Endothelial cell of umbilical vein (primary cell): ENCODE results near the gene BCAS4. TPM values are rescaled to one million over a fixed set of nuclear protein-coding genes. Genes with fewer than 3 reads are reported as not detected.

Experiments used
- BruUV-seq: library from RNA; stranded (reverse); fragments of 400-500 nt; replicated peaks from 2 replicates; lab custom pipeline; 2021; lab: Mats Ljungman, UMichigan
- CTCF ChIA-PET: fragments of 300-600, 350-600 bp; sonication (Branson Sonifier 250); formaldehyde crosslinking; loops from one replicate; lab custom pipeline; 2021; ENCODE audit warnings: antibody characterized with exemption, inconsistent platforms; lab: Charles Lee
- POLR2A ChIA-PET: fragments of 300-600, 350-600 bp; sonication (Branson Sonifier 250); formaldehyde crosslinking; loops from one replicate; lab custom pipeline; 2021; ENCODE audit warnings: antibody characterized with exemption, inconsistent platforms; lab: Charles Lee
- DNase-seq: peaks from one replicate; pipeline ENCODE4 v3.0.0-alpha.2; 2011; ENCODE audit warnings: low read depth, low spot score
- FAIRE-seq: peaks from 2 replicates; lab custom pipeline; 2011; peaks lifted over from hg19 to GRCh38; lab: Jason Lieb, UNC
- H2AFZ ChIP-seq: 2 replicates; pipeline ENCODE4 v1.6.0; 2012; ENCODE audit warnings: low read depth, low read length, control low read depth, inconsistent platforms
- H3K27ac ChIP-seq: 2 replicates; pipeline ENCODE4 v1.5.1; 2011; ENCODE audit warnings: low read depth, mild to moderate bottlenecking, control low read depth, low read length, moderate library complexity; ENCODE audit not compliant: insufficient read depth
- H3K27me3 ChIP-seq, 2 experiments: 2 replicates each; pipeline versions ENCODE4 v1.6.0 to v1.6.1; 2011; ENCODE audit warnings: low read length in 2 of 2, mixed read lengths in 1 of 2; ENCODE audit not compliant: control insufficient read depth in 2 of 2, insufficient read depth in 2 of 2
- H3K36me3 ChIP-seq, 2 experiments: 2 replicates in 1 of 2; 3 replicates in 1 of 2; pipeline ENCODE4 v1.5.1; 2011; ENCODE audit warnings: low read length in 2 of 2, mild to moderate bottlenecking in 1 of 2, moderate library complexity in 1 of 2; ENCODE audit not compliant: control insufficient read depth in 2 of 2, insufficient read depth in 2 of 2; ENCODE audit errors: extremely low read depth in 1 of 2
- H3K4me1 ChIP-seq: 3 replicates; pipeline ENCODE4 v1.5.1; 2011; ENCODE audit warnings: mild to moderate bottlenecking, low read length; ENCODE audit not compliant: control insufficient read depth, insufficient read depth; ENCODE audit errors: extremely low read depth
- H3K4me2 ChIP-seq: 2 replicates; pipeline ENCODE4 v1.6.1; 2011; ENCODE audit warnings: low read length, control low read depth, mixed read lengths; ENCODE audit not compliant: insufficient read depth
- H3K4me3 ChIP-seq, 3 experiments: fragments of 200-600 bp in 1 of 3; sonication (generic), shearing (Covaris generic) in 1 of 3; replicated peaks in 1 of 3; 2 replicates each; pipeline ENCODE4 v1.5.1; 2011 to 2016; ENCODE audit warnings: control low read depth in 3 of 3, low read length in 3 of 3, mild to moderate bottlenecking in 2 of 3, inconsistent platforms in 1 of 3, low read depth in 1 of 3, moderate library complexity in 1 of 3; ENCODE audit not compliant: insufficient read depth in 1 of 3
- H3K79me2 ChIP-seq: 2 replicates; pipeline ENCODE4 v1.6.0; 2012; ENCODE audit warnings: low read length, inconsistent platforms; ENCODE audit not compliant: control insufficient read depth, insufficient read depth
- H3K9ac ChIP-seq: replicated peaks from 2 replicates; pipeline ENCODE3; 2011; ENCODE audit warnings: low read length, control low read depth; ENCODE audit not compliant: insufficient read depth; ENCODE audit errors: extremely low read depth
- H3K9me1 ChIP-seq: replicated peaks from 3 replicates; pipeline ENCODE4 v1.6.0; 2011; ENCODE audit warnings: mild to moderate bottlenecking, low read length; ENCODE audit not compliant: control insufficient read depth, insufficient read depth; ENCODE audit errors: extremely low read depth
- H3K9me3 ChIP-seq: replicated peaks from 2 replicates; pipeline ENCODE4 v1.5.1; 2012; ENCODE audit warnings: low read length, inconsistent platforms; ENCODE audit not compliant: control insufficient read depth, insufficient read depth
- H4K20me1 ChIP-seq: replicated peaks from 2 replicates; pipeline ENCODE3; 2011; ENCODE audit warnings: mild to moderate bottlenecking, low read length; ENCODE audit not compliant: control insufficient read depth, insufficient read depth; ENCODE audit errors: extremely low read depth
- EZH2 ChIP-seq: IDR thresholded peaks from 2 replicates; pipeline ENCODE4 v1.6.1; 2012; ENCODE audit warnings: borderline replicate concordance, low read depth, mild to moderate bottlenecking, moderate library complexity, low read length, inconsistent platforms; ENCODE audit not compliant: severe bottlenecking
- FOS ChIP-seq: IDR thresholded peaks from 2 replicates; pipeline ENCODE4 v1.6.1; 2011; ENCODE audit warnings: mild to moderate bottlenecking, low read length, moderate library complexity, borderline replicate concordance; ENCODE audit not compliant: insufficient read depth
- GATA2 ChIP-seq: IDR thresholded peaks from 2 replicates; pipeline ENCODE4 v1.7.0; 2011; ENCODE audit warnings: low read depth, mild to moderate bottlenecking, moderate library complexity, mixed read lengths, low read length; ENCODE audit not compliant: insufficient read length, insufficient read depth
- JUN ChIP-seq: IDR thresholded peaks from 2 replicates; pipeline ENCODE4 v1.6.1; 2011; ENCODE audit warnings: borderline replicate concordance, low read depth; ENCODE audit not compliant: insufficient read length, insufficient read depth
- MYC ChIP-seq: IDR thresholded peaks from one replicate; pipeline ENCODE4 v1.6.1; 2011; ENCODE audit warnings: mild to moderate bottlenecking, low read depth, low read length
- POLR2A ChIP-seq: IDR thresholded peaks from 2 replicates; pipeline ENCODE4 v1.6.1; 2012; ENCODE audit warnings: low read depth, mild to moderate bottlenecking, control low read depth, low read length
- POLR2AphosphoS5 ChIP-seq: IDR thresholded peaks from 2 replicates; pipeline ENCODE4 v1.6.1; 2012; ENCODE audit warnings: low read depth, mild to moderate bottlenecking, control low read depth, low read length, moderate library complexity; ENCODE audit not compliant: insufficient read depth
- dilution Hi-C: fragments of 300-500 bp; cut with MboI; formaldehyde crosslinking; loops from one replicate; pipeline ENCODE4 v1.15.0; 2019; ENCODE audit warnings: low sequenced_read_pairs; ENCODE audit not compliant: extremely low pct_ligation_motif_present
- intact Hi-C: fragments of 100-400 bp; cut with micrococcal nuclease; formaldehyde crosslinking; loops from one replicate; pipeline ENCODE4 v1.10.0; 2022
- polyA plus RNA-seq, 4 experiments: library from polyadenylated mRNA; depleted of rRNA in 3 of 4; stranded (reverse) in 3 of 4; unstranded in 1 of 4; fragments of >200 nt; gene quantifications; 2 replicates each; pipeline versions ENCODE4 v1.2.1 to v1.2.3, GENCODE V29; 2011 to 2012; ENCODE audit warnings: missing spikeins in 1 of 4
- total RNA-seq: library from RNA; stranded (reverse); gene quantifications from 2 replicates; pipeline ENCODE4 v1.2.3, GENCODE V29; 2021
- TF ChIP-seq, protein P1 (sequence below), 2 donors: IDR thresholded peaks; 1 replicate in 1 of 2; 2 replicates in 1 of 2; pipeline ENCODE4 v1.5.1; 2011; ENCODE audit warnings: low read length in 2 of 2, mild to moderate bottlenecking in 2 of 2, moderate library complexity in 2 of 2, control low read depth in 1 of 2, inconsistent platforms in 1 of 2, low read depth in 1 of 2; ENCODE audit not compliant: insufficient read depth in 1 of 2; ENCODE audit errors: extremely low read depth in 1 of 2
- TF ChIP-seq, protein P2 (sequence below): IDR thresholded peaks from 2 replicates; pipeline ENCODE4 v1.6.1; 2011; ENCODE audit not compliant: insufficient read depth, insufficient read length

The BCAS4 gene
- total and polyA plus RNA-seq, 2 donors (not counting 3 experiments of a cell fraction or from before 2014, with no cell fraction given): 1.0 to 1.5 TPM

DNA sequence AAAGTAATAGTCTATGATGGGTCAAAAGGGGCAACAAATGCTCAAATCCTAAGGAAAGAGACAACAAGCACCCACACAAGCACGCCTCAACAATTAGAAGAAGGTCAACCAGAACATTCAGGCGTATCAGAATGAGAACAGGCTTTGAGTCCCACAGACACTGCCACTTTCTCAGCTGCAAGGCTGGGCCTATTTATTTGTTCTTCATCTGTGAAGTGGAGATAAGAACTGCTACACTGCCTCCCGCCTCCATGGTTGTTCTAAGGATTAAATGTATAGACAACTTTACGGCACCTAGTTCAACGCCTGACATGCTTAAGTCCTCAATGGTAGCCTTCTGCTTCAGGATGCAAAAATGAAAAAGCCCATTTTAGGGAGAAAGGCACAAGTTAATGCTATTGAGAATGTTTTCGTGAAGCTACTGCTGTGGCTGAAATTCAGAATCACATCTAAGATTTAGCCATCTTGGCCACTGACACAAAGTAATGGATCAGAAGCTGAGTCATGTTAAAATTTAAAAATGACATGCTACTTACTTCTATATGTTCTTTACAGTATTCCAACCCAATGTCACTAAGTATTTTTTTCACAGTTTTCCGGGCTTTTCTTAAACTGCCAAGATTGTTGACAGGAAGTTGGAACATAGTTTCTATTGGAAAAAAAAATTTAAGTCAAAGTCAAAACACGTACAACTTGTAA lies 108.6 kb downstream of the BCAS4 start:
- Histone ChIP-seq H3K4me1 (no peaks in the 10 kb centered on the region), H3K9ac (no peak overlapping the region), H3K27ac (no peak overlapping the region), H3K36me3 (peaks cover 4 to 20% of the 10 kb centered on the region in 2 experiments), H3K79me2 (peaks cover 86% of the 10 kb centered on the region), H3K4me2 (no peak overlapping the region), H3K4me3 (no peak overlapping the region), H4K20me1 (peaks cover 15% of the 10 kb centered on the region), H2AFZ (no peak overlapping the region), H3K9me3 (no peaks in the 10 kb centered on the region), H3K27me3 (no peaks in the 10 kb centered on the region), H3K9me1 (no peaks in the 10 kb centered on the region)
- dilution Hi-C loops (no loop called here), intact Hi-C loops (no loop called here)
- ChIA-PET POLR2A (no interaction called here), CTCF (interaction anchor here (1.0 to 1.1 kb wide), 2 partner anchors 109 to 110 kb away, joined by 3 to 4 read pairs; partner anchors contain the start of gene BCAS4)
- DNase-seq (no peak), FAIRE-seq (no peak)
- TF ChIP-seq, protein P1, sequence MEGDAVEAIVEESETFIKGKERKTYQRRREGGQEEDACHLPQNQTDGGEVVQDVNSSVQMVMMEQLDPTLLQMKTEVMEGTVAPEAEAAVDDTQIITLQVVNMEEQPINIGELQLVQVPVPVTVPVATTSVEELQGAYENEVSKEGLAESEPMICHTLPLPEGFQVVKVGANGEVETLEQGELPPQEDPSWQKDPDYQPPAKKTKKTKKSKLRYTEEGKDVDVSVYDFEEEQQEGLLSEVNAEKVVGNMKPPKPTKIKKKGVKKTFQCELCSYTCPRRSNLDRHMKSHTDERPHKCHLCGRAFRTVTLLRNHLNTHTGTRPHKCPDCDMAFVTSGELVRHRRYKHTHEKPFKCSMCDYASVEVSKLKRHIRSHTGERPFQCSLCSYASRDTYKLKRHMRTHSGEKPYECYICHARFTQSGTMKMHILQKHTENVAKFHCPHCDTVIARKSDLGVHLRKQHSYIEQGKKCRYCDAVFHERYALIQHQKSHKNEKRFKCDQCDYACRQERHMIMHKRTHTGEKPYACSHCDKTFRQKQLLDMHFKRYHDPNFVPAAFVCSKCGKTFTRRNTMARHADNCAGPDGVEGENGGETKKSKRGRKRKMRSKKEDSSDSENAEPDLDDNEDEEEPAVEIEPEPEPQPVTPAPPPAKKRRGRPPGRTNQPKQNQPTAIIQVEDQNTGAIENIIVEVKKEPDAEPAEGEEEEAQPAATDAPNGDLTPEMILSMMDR (IDR thresholded peaks at IDR 0.05; ENCODE audit: extremely low read depth in 1 of 2, insufficient read depth in 1 of 2, low read depth in 1 of 2, low read length in 2 of 2): no peak
- TF ChIP-seq POLR2AphosphoS5 (no peak), EZH2 (no peak), FOS (no peak), MYC (no peak), GATA2 (no peak), JUN (no peak), POLR2A (no peak)
- TF ChIP-seq, protein P2, sequence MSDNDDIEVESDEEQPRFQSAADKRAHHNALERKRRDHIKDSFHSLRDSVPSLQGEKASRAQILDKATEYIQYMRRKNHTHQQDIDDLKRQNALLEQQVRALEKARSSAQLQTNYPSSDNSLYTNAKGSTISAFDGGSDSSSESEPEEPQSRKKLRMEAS: no peak
- no TSS peak for BruUV-seq
